DND-41 (cell line): Measurements from ENCODE around the gene NBAS.

ENCODE experiments used
- EZH2 ChIP-seq: IDR thresholded peaks from 3 replicates; pipeline ENCODE4 v1.6.1; 2012; ENCODE audit warnings: borderline replicate concordance, low read depth, mild to moderate bottlenecking, moderate library complexity, low read length, inconsistent platforms; ENCODE audit not compliant: severe bottlenecking
- TF ChIP-seq, protein P1 (sequence below): IDR thresholded peaks from 2 replicates; pipeline ENCODE4 v1.5.1; 2012; ENCODE audit warnings: borderline replicate concordance, low read length, moderate library complexity, mild to moderate bottlenecking; ENCODE audit not compliant: poor library complexity, severe bottlenecking; ENCODE audit errors: extremely low read depth

DNA sequence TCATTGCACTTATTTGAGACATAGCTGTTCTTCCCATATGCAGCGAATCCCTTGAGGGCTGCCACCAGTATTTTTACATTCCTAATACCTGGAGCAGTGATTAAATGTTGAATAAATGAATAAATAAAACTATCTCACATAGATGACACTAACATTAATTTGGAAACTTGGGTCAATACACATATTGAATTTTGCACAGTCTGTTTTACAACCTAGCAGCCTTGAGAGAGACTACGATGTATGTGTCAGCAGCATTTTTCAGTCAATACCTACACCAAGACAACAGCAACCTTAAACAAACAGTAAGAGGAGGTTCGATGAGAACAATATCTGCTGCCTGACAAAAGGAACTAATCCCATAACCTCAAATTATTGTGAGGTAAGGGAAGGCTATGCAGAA is 53.4 kb downstream of the NBAS start:
- TF ChIP-seq, protein P1, sequence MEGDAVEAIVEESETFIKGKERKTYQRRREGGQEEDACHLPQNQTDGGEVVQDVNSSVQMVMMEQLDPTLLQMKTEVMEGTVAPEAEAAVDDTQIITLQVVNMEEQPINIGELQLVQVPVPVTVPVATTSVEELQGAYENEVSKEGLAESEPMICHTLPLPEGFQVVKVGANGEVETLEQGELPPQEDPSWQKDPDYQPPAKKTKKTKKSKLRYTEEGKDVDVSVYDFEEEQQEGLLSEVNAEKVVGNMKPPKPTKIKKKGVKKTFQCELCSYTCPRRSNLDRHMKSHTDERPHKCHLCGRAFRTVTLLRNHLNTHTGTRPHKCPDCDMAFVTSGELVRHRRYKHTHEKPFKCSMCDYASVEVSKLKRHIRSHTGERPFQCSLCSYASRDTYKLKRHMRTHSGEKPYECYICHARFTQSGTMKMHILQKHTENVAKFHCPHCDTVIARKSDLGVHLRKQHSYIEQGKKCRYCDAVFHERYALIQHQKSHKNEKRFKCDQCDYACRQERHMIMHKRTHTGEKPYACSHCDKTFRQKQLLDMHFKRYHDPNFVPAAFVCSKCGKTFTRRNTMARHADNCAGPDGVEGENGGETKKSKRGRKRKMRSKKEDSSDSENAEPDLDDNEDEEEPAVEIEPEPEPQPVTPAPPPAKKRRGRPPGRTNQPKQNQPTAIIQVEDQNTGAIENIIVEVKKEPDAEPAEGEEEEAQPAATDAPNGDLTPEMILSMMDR = no peak
- TF ChIP-seq EZH2 = no peak
